ENCODE measurements around the gene PARN.

- TF ChIP-seq CTCF (conservative IDR thresholded peaks at IDR 0.05 in 1 of 2, IDR thresholded peaks at IDR 0.05 in 1 of 2; ENCODE audit: extremely low read depth in 1 of 2, insufficient read depth in 1 of 2, low read depth in 1 of 2, low read length in 2 of 2) (no peak), EZH2 (IDR thresholded peaks at IDR 0.05; ENCODE audit: borderline replicate concordance, low read length) (no peak)
Measured at GRCh38 chr16:14531613-14532012, 98.4 kb downstream of the PARN start.

Data from mammary epithelial cell (primary cell).